Common myeloid progenitor, CD34-positive (primary cell): ENCODE results near the gene MICALL2.

Experiments
- CTCF ChIA-PET: fragments of 350-600 bp; sonication (Branson Sonifier 250); formaldehyde crosslinking; loops from one replicate; lab custom pipeline; 2021; ENCODE audit warnings: antibody characterized with exemption; lab: Charles Lee
- POLR2A ChIA-PET: fragments of 350-600 bp; sonication (Branson Sonifier 250); formaldehyde crosslinking; loops from one replicate; lab custom pipeline; 2021; ENCODE audit warnings: antibody characterized with exemption; lab: Charles Lee
- DNase-seq, 3 donors: peaks; one replicate each; pipeline versions ENCODE4 v3.0.0 to v3.0.0-alpha.2; 2013
- H3K27ac ChIP-seq, 2 experiments: 1 replicate in 1 of 2; 2 replicates in 1 of 2; pipeline ENCODE4 v1.7.0; 2013; ENCODE audit warnings: inconsistent platforms in 2 of 2, low read length in 2 of 2, mild to moderate bottlenecking in 2 of 2, low read depth in 1 of 2, moderate library complexity in 1 of 2; ENCODE audit not compliant: severe bottlenecking in 2 of 2, insufficient read depth in 1 of 2, poor library complexity in 1 of 2
- H3K27me3 ChIP-seq, 5 experiments: replicated peaks in 2 of 5; 1 replicate in 3 of 5; 2 replicates in 2 of 5; pipeline versions ENCODE4 v1.6.1 to v1.7.0; 2013; ENCODE audit warnings: low read length in 4 of 5, mild to moderate bottlenecking in 2 of 5, moderate library complexity in 2 of 5, inconsistent platforms in 1 of 5; ENCODE audit not compliant: insufficient read depth in 5 of 5, control insufficient read depth in 4 of 5
- H3K36me3 ChIP-seq, 4 experiments: 1 replicate in 2 of 4; 2 replicates in 2 of 4; pipeline versions ENCODE4 v1.6.1 to v1.7.0; 2013; ENCODE audit warnings: low read length in 3 of 4, control low read depth in 1 of 4, mild to moderate bottlenecking in 1 of 4; ENCODE audit not compliant: control insufficient read depth in 4 of 4, insufficient read depth in 4 of 4
- H3K4me1 ChIP-seq, 4 experiments: 1 replicate in 3 of 4; 2 replicates in 1 of 4; pipeline versions ENCODE4 v1.6.1 to v1.7.1; 2013; ENCODE audit warnings: low read length in 3 of 4, mild to moderate bottlenecking in 3 of 4, control low read depth in 1 of 4, inconsistent platforms in 1 of 4, moderate library complexity in 1 of 4; ENCODE audit not compliant: control insufficient read depth in 4 of 4, insufficient read depth in 4 of 4; ENCODE audit errors: control extremely low read depth in 1 of 4
- H3K4me3 ChIP-seq, 7 experiments: 1 replicate in 4 of 7; 2 replicates in 3 of 7; pipeline versions ENCODE4 v1.5.1 to v1.7.0; 2013; ENCODE audit warnings: mild to moderate bottlenecking in 7 of 7, low read length in 6 of 7, moderate library complexity in 6 of 7, inconsistent platforms in 2 of 7, low read depth in 2 of 7, control low read depth in 1 of 7; ENCODE audit not compliant: insufficient read depth in 4 of 7, control insufficient read depth in 1 of 7; ENCODE audit errors: extremely low read depth in 1 of 7
- H3K9me3 ChIP-seq, 5 experiments: 1 replicate in 4 of 5; 2 replicates in 1 of 5; pipeline versions ENCODE4 v1.6.1 to v1.7.1; 2013; ENCODE audit warnings: low read length in 4 of 5, mild to moderate bottlenecking in 2 of 5, inconsistent platforms in 1 of 5, low read depth in 1 of 5, moderate library complexity in 1 of 5; ENCODE audit not compliant: control insufficient read depth in 4 of 5, insufficient read depth in 2 of 5; ENCODE audit errors: control extremely low read depth in 1 of 5
- WGBS: methylation state at CpG from one replicate; pipeline ENCODE4 v1.1.5; 2013; ENCODE audit not compliant: insufficient coverage; 5-methylcytosine and 5-hydroxymethylcytosine counted together

Gene MICALL2

GRCh38 chr7:1391449-1391848 is 67.8 kb downstream of the MICALL2 start:
- Histone ChIP-seq H3K27me3 (peaks cover 0 to 57% (median 3%) of the 10 kb centered on the region in 5 experiments), H3K27ac (no peak overlapping the region), H3K9me3 (peaks cover 0 to 19% (median 9%) of the 10 kb centered on the region in 5 experiments), H3K4me3 (no peak overlapping the region), H3K36me3 (no peaks in the 10 kb centered on the region), H3K4me1 (peaks cover 0 to 2% (median 0%) of the 10 kb centered on the region in 4 experiments)
- no peak for DNase-seq
- CTCF ChIA-PET, result no interaction called here
- POLR2A ChIA-PET, result no interaction called here
- 100% methylated on average over 3 of the region's 4 CpGs for WGBS

GRCh38 chr7:1388703-1389335 is 70.5 kb downstream of the MICALL2 start:
- WGBS, result 84% methylated on average over 28 of the region's 29 CpGs

GRCh38 chr7:1388021-1388702 is 71.1 kb downstream of the MICALL2 start:
- Histone ChIP-seq H3K27me3 (peaks cover 0 to 74% (median 8%) of the 10 kb centered on the region in 5 experiments), H3K9me3 (peaks cover 0 to 10% (median 4%) of the 10 kb centered on the region in 5 experiments), H3K4me1 (no peaks in the 10 kb centered on the region), H3K36me3 (no peaks in the 10 kb centered on the region), H3K27ac (no peak overlapping the region), H3K4me3 (no peak overlapping the region)
- POLR2A ChIA-PET, result no interaction called here
- DNase-seq, result no peak
- CTCF ChIA-PET, result interaction anchor here (1.0 kb wide), 1 partner anchor 161 kb away, joined by 3 read pairs; no protein-coding TSS in a partner anchor
- 89% methylated on average over 16 of the region's 19 CpGs for WGBS

More at GRCh38 chr7:1388703-1389335, 70.5 kb downstream of the MICALL2 start:
- no peak for DNase-seq
- H3K27ac ChIP-seq, result no peak overlapping the region
- no peaks in the 10 kb centered on the region for H3K4me1 ChIP-seq
- POLR2A ChIA-PET, result no interaction called here
- H3K36me3 ChIP-seq, result no peaks in the 10 kb centered on the region
- H3K9me3 ChIP-seq, result peaks cover 0 to 10% (median 4%) of the 10 kb centered on the region in 5 experiments
- peaks cover 0 to 72% (median 8%) of the 10 kb centered on the region in 5 experiments for H3K27me3 ChIP-seq
- H3K4me3 ChIP-seq, result no peak overlapping the region
- CTCF ChIA-PET, result interaction anchor here (1.0 to 1.4 kb wide), 2 partner anchors 13 to 162 kb away, joined by 3 to 5 read pairs; no protein-coding TSS in a partner anchor

GRCh38 chr7:1387261-1387660 is 72.0 kb downstream of the MICALL2 start:
- no peak overlapping the region for H3K4me3 ChIP-seq
- H3K4me1 ChIP-seq, result no peaks in the 10 kb centered on the region
- no peak for DNase-seq
- POLR2A ChIA-PET, result no interaction called here
- 82% methylated on average over 15 of the region's 18 CpGs for WGBS
- no peak overlapping the region for H3K27ac ChIP-seq
- H3K9me3 ChIP-seq, result peaks cover 0 to 10% (median 4%) of the 10 kb centered on the region in 5 experiments
- H3K36me3 ChIP-seq, result no peaks in the 10 kb centered on the region
- CTCF ChIA-PET, result no interaction called here
- H3K27me3 ChIP-seq, result peaks cover 0 to 82% (median 8%) of the 10 kb centered on the region in 5 experiments

GRCh38 chr7:1386623-1387220 is 72.5 kb downstream of the MICALL2 start:
- POLR2A ChIA-PET, result no interaction called here
- H3K4me1 ChIP-seq, result no peaks in the 10 kb centered on the region
- DNase-seq, result no peak
- no peaks in the 10 kb centered on the region for H3K36me3 ChIP-seq
- no peak overlapping the region for H3K4me3 ChIP-seq
- 73% methylated on average over 25 of the region's 25 CpGs for WGBS
- H3K27me3 ChIP-seq, result peaks cover 0 to 82% (median 8%) of the 10 kb centered on the region in 5 experiments
- H3K9me3 ChIP-seq, result peaks cover 0 to 6% (median 4%) of the 10 kb centered on the region in 5 experiments
- CTCF ChIA-PET, result no interaction called here
- no peak overlapping the region for H3K27ac ChIP-seq

GRCh38 chr7:1385809-1386622 is 73.3 kb downstream of the MICALL2 start:
- POLR2A ChIA-PET, result no interaction called here
- H3K27me3 ChIP-seq, result peaks cover 0 to 80% (median 7%) of the 10 kb centered on the region in 5 experiments
- DNase-seq, result no peak
- no peaks in the 10 kb centered on the region for H3K4me1 ChIP-seq
- H3K4me3 ChIP-seq, result no peak overlapping the region
- CTCF ChIA-PET, result no interaction called here
- 51% methylated on average over 27 of the region's 38 CpGs for WGBS
- H3K36me3 ChIP-seq, result no peaks in the 10 kb centered on the region
- no peaks in the 10 kb centered on the region for H3K9me3 ChIP-seq
- no peak overlapping the region for H3K27ac ChIP-seq
